ENCODE measurements around the gene FOXP1. TPM values are rescaled to one million over a fixed set of nuclear protein-coding genes. Genes with fewer than 3 reads are reported as not detected.

The FOXP1 gene
- total and polyA plus RNA-seq, 2 of the 13 experiments (the other 11 are each of a cell fraction or from before 2014, with no cell fraction given): 40.4 to 59.0 TPM

DNA sequence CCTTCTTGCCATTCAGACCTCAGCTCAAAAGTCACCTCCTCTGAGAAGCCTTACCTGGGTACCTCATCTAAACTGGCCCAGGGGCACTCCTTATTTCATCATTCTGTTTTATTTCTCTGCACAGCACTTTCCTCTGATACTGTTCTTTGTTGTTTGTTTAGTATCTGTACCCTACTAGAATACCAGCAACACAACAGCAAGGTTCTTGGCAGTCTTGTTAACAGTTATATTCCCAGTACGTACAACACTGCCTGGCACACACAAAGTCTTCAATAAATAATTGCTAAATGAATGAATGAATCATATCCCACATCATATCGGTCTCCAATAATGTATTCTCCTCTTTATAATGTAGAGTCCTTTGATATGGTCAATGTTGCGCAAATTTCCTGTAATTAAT, 188.1 kb downstream of the FOXP1 start:
- H3K4me1 ChIP-seq (ENCODE audit: insufficient read depth, low read length): peaks cover 50% of the 10 kb centered on the region
- CTCF ChIA-PET (ENCODE audit: low intra/inter-chr PET ratio, low total read pairs): no interaction called here
- no peak overlapping the region for H3K4me3 ChIP-seq (replicated peaks in 1 of 3; ENCODE audit: insufficient read depth in 1 of 3, low read depth in 2 of 3, low read length in 3 of 3)
- peaks cover 5% of the 10 kb centered on the region for H4K20me1 ChIP-seq (ENCODE audit: insufficient read depth, low read length)
- no peak overlapping the region for H3K4me2 ChIP-seq (ENCODE audit: low read depth, low read length)
- H3K27me3 ChIP-seq (ENCODE audit: control insufficient read depth in 1 of 2, insufficient read depth in 2 of 2, low read length in 2 of 2): no peaks in the 10 kb centered on the region
- in situ Hi-C loops (cut with HindIII; ENCODE audit: extremely low pct_ligation_motif_present, low pct_unique_long_range_greater_than_20kb): no loop called here
- no peak overlapping the region for H3K27ac ChIP-seq (ENCODE audit: extremely low read length, insufficient read depth, low read length)
- peaks cover 13% of the 10 kb centered on the region for H3K79me2 ChIP-seq (ENCODE audit: insufficient read depth, low read length)
- FAIRE-seq (no peak), ATAC-seq (no peak), DNase-seq (ENCODE audit: low spot score) (no peak)
- H3K36me3 ChIP-seq (replicated peaks in 1 of 2; ENCODE audit: control insufficient read depth in 1 of 2, insufficient read depth in 2 of 2, low read length in 2 of 2): no peaks in the 10 kb centered on the region
- no TSS peak for BruUV-seq (replicated peaks)
- no peak overlapping the region for H2AFZ ChIP-seq (ENCODE audit: low read length)
- TF ChIP-seq, protein P1, sequence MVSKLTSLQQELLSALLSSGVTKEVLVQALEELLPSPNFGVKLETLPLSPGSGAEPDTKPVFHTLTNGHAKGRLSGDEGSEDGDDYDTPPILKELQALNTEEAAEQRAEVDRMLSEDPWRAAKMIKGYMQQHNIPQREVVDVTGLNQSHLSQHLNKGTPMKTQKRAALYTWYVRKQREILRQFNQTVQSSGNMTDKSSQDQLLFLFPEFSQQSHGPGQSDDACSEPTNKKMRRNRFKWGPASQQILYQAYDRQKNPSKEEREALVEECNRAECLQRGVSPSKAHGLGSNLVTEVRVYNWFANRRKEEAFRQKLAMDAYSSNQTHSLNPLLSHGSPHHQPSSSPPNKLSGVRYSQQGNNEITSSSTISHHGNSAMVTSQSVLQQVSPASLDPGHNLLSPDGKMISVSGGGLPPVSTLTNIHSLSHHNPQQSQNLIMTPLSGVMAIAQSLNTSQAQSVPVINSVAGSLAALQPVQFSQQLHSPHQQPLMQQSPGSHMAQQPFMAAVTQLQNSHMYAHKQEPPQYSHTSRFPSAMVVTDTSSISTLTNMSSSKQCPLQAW (CRISPR knock-in tag; IDR thresholded peaks at IDR 0.05): no peak
- TF ChIP-seq, protein P2, sequence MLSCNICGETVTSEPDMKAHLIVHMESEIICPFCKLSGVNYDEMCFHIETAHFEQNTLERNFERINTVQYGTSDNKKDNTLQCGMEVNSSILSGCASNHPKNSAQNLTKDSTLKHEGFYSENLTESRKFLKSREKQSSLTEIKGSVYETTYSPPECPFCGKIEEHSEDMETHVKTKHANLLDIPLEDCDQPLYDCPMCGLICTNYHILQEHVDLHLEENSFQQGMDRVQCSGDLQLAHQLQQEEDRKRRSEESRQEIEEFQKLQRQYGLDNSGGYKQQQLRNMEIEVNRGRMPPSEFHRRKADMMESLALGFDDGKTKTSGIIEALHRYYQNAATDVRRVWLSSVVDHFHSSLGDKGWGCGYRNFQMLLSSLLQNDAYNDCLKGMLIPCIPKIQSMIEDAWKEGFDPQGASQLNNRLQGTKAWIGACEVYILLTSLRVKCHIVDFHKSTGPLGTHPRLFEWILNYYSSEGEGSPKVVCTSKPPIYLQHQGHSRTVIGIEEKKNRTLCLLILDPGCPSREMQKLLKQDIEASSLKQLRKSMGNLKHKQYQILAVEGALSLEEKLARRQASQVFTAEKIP (CRISPR knock-in tag; IDR thresholded peaks at IDR 0.05; ENCODE audit: borderline replicate concordance): no peak
- TF ChIP-seq ARNT (IDR thresholded peaks at IDR 0.05) (no peak), ELF3 (CRISPR knock-in tag; IDR thresholded peaks at IDR 0.05) (no peak), PHF21A (CRISPR knock-in tag; IDR thresholded peaks at IDR 0.05) (no peak), NR1H2 (CRISPR knock-in tag; IDR thresholded peaks at IDR 0.05; ENCODE audit: borderline replicate concordance, low read depth) (no peak), GPN1 (CRISPR knock-in tag; IDR thresholded peaks at IDR 0.05; ENCODE audit: borderline replicate concordance) (no peak)
- TF ChIP-seq, protein P3, sequence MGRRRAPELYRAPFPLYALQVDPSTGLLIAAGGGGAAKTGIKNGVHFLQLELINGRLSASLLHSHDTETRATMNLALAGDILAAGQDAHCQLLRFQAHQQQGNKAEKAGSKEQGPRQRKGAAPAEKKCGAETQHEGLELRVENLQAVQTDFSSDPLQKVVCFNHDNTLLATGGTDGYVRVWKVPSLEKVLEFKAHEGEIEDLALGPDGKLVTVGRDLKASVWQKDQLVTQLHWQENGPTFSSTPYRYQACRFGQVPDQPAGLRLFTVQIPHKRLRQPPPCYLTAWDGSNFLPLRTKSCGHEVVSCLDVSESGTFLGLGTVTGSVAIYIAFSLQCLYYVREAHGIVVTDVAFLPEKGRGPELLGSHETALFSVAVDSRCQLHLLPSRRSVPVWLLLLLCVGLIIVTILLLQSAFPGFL (CRISPR knock-in tag; IDR thresholded peaks at IDR 0.05): no peak
- intact Hi-C loops (cut with micrococcal nuclease; ENCODE audit: unreplicated experiment): loop anchor here (5.0 to 10.0 kb wide), 2 partner anchors 187 to 389 kb away; partner anchors contain the start of genes FOXP1 and PROK2
- H3K9me3 ChIP-seq (ENCODE audit: low read length): no peaks in the 10 kb centered on the region
- no peak overlapping the region for H3K9ac ChIP-seq (ENCODE audit: insufficient read depth, low read depth, low read length)
- WGBS (ENCODE audit: low lambda C conversion rate): 98% methylated on average over 3 of the region's 3 CpGs
- POLR2A ChIA-PET: no interaction called here
